K562 (cell line): ENCODE data around the gene SH2D7. TPM values are rescaled to one million over a fixed set of nuclear protein-coding genes. Genes with fewer than 3 reads are reported as not detected.

Experiments
- CCAR2 ChIP-seq: fragments of 200-400 bp; formaldehyde crosslinking; IDR thresholded peaks from 2 replicates; pipeline ENCODE4 v1.6.1; 2017; ENCODE audit warnings: mild to moderate bottlenecking, low read depth, low read length
- CHD1 ChIP-seq: fragments of 200-600 bp; sonication (generic); IDR thresholded peaks from one replicate; pipeline ENCODE4 v1.6.1; 2012; ENCODE audit warnings: mild to moderate bottlenecking, moderate library complexity, low read length, inconsistent platforms
- DDX20 ChIP-seq: fragments of 450-650 bp; IDR thresholded peaks from 2 replicates; pipeline ENCODE4 v1.6.1; 2016; ENCODE audit warnings: missing genetic modification characterization, low read depth, mild to moderate bottlenecking, missing compliant biosample characterization, moderate library complexity
- DNMT1 ChIP-seq: fragments of 450-650 bp; IDR thresholded peaks from 2 replicates; pipeline ENCODE4 v1.6.1; 2016; ENCODE audit warnings: antibody characterized with exemption, mild to moderate bottlenecking
- E2F4 ChIP-seq: sonication (generic); formaldehyde crosslinking; IDR thresholded peaks from 2 replicates; pipeline ENCODE4 v1.8.0; 2022; ENCODE audit warnings: mild to moderate bottlenecking, low read depth, missing genetic modification reagents
- ETS1 ChIP-seq: conservative IDR thresholded peaks from 2 replicates; pipeline ENCODE4 v1.6.1; 2011; ENCODE audit warnings: low read depth, mild to moderate bottlenecking, low read length; ENCODE audit not compliant: control insufficient read depth
- ETV1 ChIP-seq: fragments of 450-650 bp; conservative IDR thresholded peaks from 2 replicates; pipeline ENCODE4 v1.6.1; 2016; ENCODE audit warnings: missing genetic modification characterization, control low read depth, low read depth, missing compliant biosample characterization
- HDAC2 ChIP-seq: fragments of 450-650 bp; IDR thresholded peaks from 2 replicates; pipeline ENCODE4 v1.6.1; 2016; ENCODE audit warnings: mild to moderate bottlenecking
- ID3 ChIP-seq, 2 experiments: fragments of 250-450 bp in 1 of 2; fragments of 450-650 bp in 1 of 2; sonication (Bioruptor Pico) in 1 of 2; IDR thresholded peaks; 2 replicates each; pipeline versions ENCODE4 v1.6.1 to v1.8.0; 2016 to 2021; ENCODE audit warnings: mild to moderate bottlenecking in 2 of 2, moderate library complexity in 2 of 2, missing compliant biosample characterization in 1 of 2, missing genetic modification characterization in 1 of 2
- KHSRP ChIP-seq: fragments of 450-650 bp; IDR thresholded peaks from 2 replicates; pipeline ENCODE4 v1.6.1; 2017
- MCM7 ChIP-seq, 2 experiments: fragments of 450-650 bp; IDR thresholded peaks; 2 replicates each; pipeline ENCODE4 v1.6.1; 2016 to 2018
- MEIS2 ChIP-seq: fragments of 450-650 bp; IDR thresholded peaks from 2 replicates; pipeline ENCODE4 v1.6.1; 2014; ENCODE audit warnings: mild to moderate bottlenecking; ENCODE audit not compliant: partially characterized antibody
- PCBP2 ChIP-seq: fragments of 200-400 bp; formaldehyde crosslinking; IDR thresholded peaks from 2 replicates; pipeline ENCODE4 v1.6.1; 2018; ENCODE audit warnings: low read length, low read depth, mild to moderate bottlenecking, moderate library complexity; ENCODE audit not compliant: poor library complexity, severe bottlenecking
- RFX7 ChIP-seq: fragments of 250-450 bp; sonication (Bioruptor Pico); IDR thresholded peaks from 2 replicates; pipeline ENCODE4 v1.5.1; 2021; ENCODE audit warnings: mild to moderate bottlenecking
- SIN3B ChIP-seq: fragments of 450-650 bp; IDR thresholded peaks from 2 replicates; pipeline ENCODE4 v1.6.1; 2017; ENCODE audit warnings: low read depth, mild to moderate bottlenecking, moderate library complexity
- TBL1XR1 ChIP-seq, 2 experiments: IDR thresholded peaks; 2 replicates each; pipeline ENCODE4 v1.6.1; 2012; ENCODE audit warnings: improper control_type of control experiment in 2 of 2, low read length in 2 of 2, mild to moderate bottlenecking in 1 of 2
- ZNF407 ChIP-seq: fragments of 450-650 bp; IDR thresholded peaks from 2 replicates; pipeline ENCODE4 v1.6.1; 2016; ENCODE audit warnings: low read depth
- polyA plus RNA-seq, 8 experiments: library from polyadenylated mRNA; depleted of rRNA in 4 of 8; stranded (reverse) in 5 of 8; unstranded in 3 of 8; fragments of >200 nt; fragmentation: Nextera tagmentation in 2 of 8; fragmentation: Illumina TruSeq in 1 of 8; extraction: Ambion mirVana in 2 of 8; extraction: Trizol in 1 of 8; gene quantifications; 2 replicates each; pipeline versions ENCODE4 v1.2.1 to v1.2.3, GENCODE V29; 2011 to 2014; ENCODE audit warnings: inconsistent platforms in 1 of 8, missing spikeins in 1 of 8
- total RNA-seq, 7 experiments: library from RNA; depleted of rRNA in 6 of 7; stranded (reverse); fragments of >200 nt in 6 of 7; fragmentation: Illumina TruSeq in 2 of 7; extraction: Trizol in 2 of 7; gene quantifications; 2 replicates each; pipeline versions ENCODE4 v1.2.1 to v1.2.3, GENCODE V29; 2011 to 2021; ENCODE audit warnings: low replicate concordance in 1 of 7

SH2D7 gene
- total and polyA plus RNA-seq, 9 of the 15 experiments (the other 6 are each of a cell fraction or from before 2014, with no cell fraction given): not detected

- TF ChIP-seq ZNF407 (no peak), ETS1 (no peak; the same call in 1 of the 2 replicates), TBL1XR1 (IDR thresholded peaks at IDR 0.05; ENCODE audit: low read length in 2 of 2) (no peak), ID3 (CRISPR knock-in tag; IDR thresholded peaks at IDR 0.05) (no peak), ID3 (tag; IDR thresholded peaks at IDR 0.05) (peak; percentile 72; the same call in 1 of the 2 replicates), HDAC2 (peak; percentile 62; the same call in 1 of the 2 replicates), E2F4 (no peak), CCAR2 (no peak), ETV1 (peak; percentile 88), DDX20 (tag) (no peak), RFX7 (CRISPR knock-in tag) (no peak), MEIS2 (no peak), SIN3B (peak; percentile 63), PCBP2 (no peak), CHD1 (peak; percentile 75), MCM7 (IDR thresholded peaks at IDR 0.05) (no peak), DNMT1 (no peak), KHSRP (no peak)
Observed at GRCh38 chr15:78131295-78132061, 39.1 kb downstream of the SH2D7 start, which contains the start of gene CIB2 (continued).
